Skeletal muscle tissue (tissue), 4 donors: ENCODE data around the gene PCGF5. TPM values are rescaled to one million over a fixed set of nuclear protein-coding genes. Genes with fewer than 3 reads are reported as not detected.
"Not testable (repeated sequence)": the region's sequence is repeated elsewhere in the genome, so short reads cannot be mapped to it uniquely, and the experiment has no call there.

Experiments used
- H3K27ac ChIP-seq: one replicate; pipeline ENCODE4 v1.7.0; 2013; ENCODE audit warnings: mild to moderate bottlenecking, low read depth, low read length, inconsistent platforms
- H3K27me3 ChIP-seq, 3 donors: one replicate each; pipeline ENCODE4 v1.7.0; 2013; ENCODE audit warnings: low read length in 3 of 3; ENCODE audit not compliant: control insufficient read depth in 3 of 3, insufficient read depth in 3 of 3
- H3K36me3 ChIP-seq, 3 donors: one replicate each; pipeline ENCODE4 v1.7.0; 2013; ENCODE audit warnings: low read length in 3 of 3; ENCODE audit not compliant: control insufficient read depth in 3 of 3, insufficient read depth in 3 of 3
- H3K4me1 ChIP-seq, 3 donors: one replicate each; pipeline ENCODE4 v1.7.0; 2013; ENCODE audit warnings: low read length in 3 of 3, mild to moderate bottlenecking in 3 of 3; ENCODE audit not compliant: control insufficient read depth in 3 of 3, insufficient read depth in 3 of 3
- H3K4me3 ChIP-seq, 3 donors: one replicate each; pipeline ENCODE4 v1.7.0; 2013; ENCODE audit warnings: low read length in 3 of 3
- H3K9ac ChIP-seq, 3 donors: one replicate each; pipeline ENCODE4 v1.7.0; 2013; ENCODE audit warnings: low read length in 3 of 3, mild to moderate bottlenecking in 3 of 3, moderate library complexity in 2 of 3, low read depth in 1 of 3
- H3K9me3 ChIP-seq, 3 donors: one replicate each; pipeline ENCODE4 v1.7.0; 2013; ENCODE audit warnings: low read length in 3 of 3; ENCODE audit not compliant: control insufficient read depth in 3 of 3
- total RNA-seq: library from RNA; depleted of rRNA; stranded (reverse); fragments of >200 nt; gene quantifications from one replicate; pipeline ENCODE4 v1.2.3, GENCODE V29; 2014
- donor health status: Osteomylitis.

The PCGF5 gene
- total RNA-seq, 1 donor from 2014 or later: 16.2 TPM

- no peaks in the 10 kb centered on the region for H3K36me3 ChIP-seq
- no peaks in the 10 kb centered on the region for H3K9me3 ChIP-seq
- no peak overlapping the region for H3K27ac ChIP-seq
- no peaks in the 10 kb centered on the region for H3K27me3 ChIP-seq
- no peak overlapping the region for H3K4me3 ChIP-seq
- no peak overlapping the region for H3K9ac ChIP-seq
- no peaks in the 10 kb centered on the region for H3K4me1 ChIP-seq
These were observed 97.1 kb downstream of the PCGF5 start for GRCh38 chr10:91317541-91317940.

- Histone ChIP-seq H3K27ac (no peak overlapping the region), H3K27me3 (no peaks in the 10 kb centered on the region), H3K9me3 (no peaks in the 10 kb centered on the region), H3K36me3 (no peaks in the 10 kb centered on the region), H3K4me1 (no peaks in the 10 kb centered on the region), H3K9ac (no peak overlapping the region), H3K4me3 (no peak overlapping the region)
These were observed 98.9 kb downstream of the PCGF5 start for GRCh38 chr10:91319336-91319735.

- not testable (repeated sequence) for H3K27me3 ChIP-seq
These were observed 102.9 kb downstream of the PCGF5 start for GRCh38 chr10:91323293-91323905.

GRCh38 chr10:91328320-91328984, 108.0 kb downstream of the PCGF5 start:
- Histone ChIP-seq H3K9ac (no peak overlapping the region), H3K4me1 (no peaks in the 10 kb centered on the region), H3K36me3 (no peaks in the 10 kb centered on the region)

More at GRCh38 chr10:91323293-91323905, 102.9 kb downstream of the PCGF5 start:
- not testable (repeated sequence) for H3K9ac ChIP-seq, H3K4me1 ChIP-seq, H3K36me3 ChIP-seq, H3K4me3 ChIP-seq, H3K9me3 ChIP-seq, H3K27ac ChIP-seq

More at GRCh38 chr10:91328320-91328984, 108.0 kb downstream of the PCGF5 start:
- Histone ChIP-seq H3K4me3 (no peak overlapping the region), H3K27me3 (no peaks in the 10 kb centered on the region), H3K27ac (no peak overlapping the region), H3K9me3 (no peaks in the 10 kb centered on the region)

Other genes with a start within 250 kb of the PCGF5 start
- gene HECTD2, start 189.7 kb downstream of the PCGF5 start, total RNA-seq: 14.6 TPM